ENCODE data around the gene IGFLR1.

DNA sequence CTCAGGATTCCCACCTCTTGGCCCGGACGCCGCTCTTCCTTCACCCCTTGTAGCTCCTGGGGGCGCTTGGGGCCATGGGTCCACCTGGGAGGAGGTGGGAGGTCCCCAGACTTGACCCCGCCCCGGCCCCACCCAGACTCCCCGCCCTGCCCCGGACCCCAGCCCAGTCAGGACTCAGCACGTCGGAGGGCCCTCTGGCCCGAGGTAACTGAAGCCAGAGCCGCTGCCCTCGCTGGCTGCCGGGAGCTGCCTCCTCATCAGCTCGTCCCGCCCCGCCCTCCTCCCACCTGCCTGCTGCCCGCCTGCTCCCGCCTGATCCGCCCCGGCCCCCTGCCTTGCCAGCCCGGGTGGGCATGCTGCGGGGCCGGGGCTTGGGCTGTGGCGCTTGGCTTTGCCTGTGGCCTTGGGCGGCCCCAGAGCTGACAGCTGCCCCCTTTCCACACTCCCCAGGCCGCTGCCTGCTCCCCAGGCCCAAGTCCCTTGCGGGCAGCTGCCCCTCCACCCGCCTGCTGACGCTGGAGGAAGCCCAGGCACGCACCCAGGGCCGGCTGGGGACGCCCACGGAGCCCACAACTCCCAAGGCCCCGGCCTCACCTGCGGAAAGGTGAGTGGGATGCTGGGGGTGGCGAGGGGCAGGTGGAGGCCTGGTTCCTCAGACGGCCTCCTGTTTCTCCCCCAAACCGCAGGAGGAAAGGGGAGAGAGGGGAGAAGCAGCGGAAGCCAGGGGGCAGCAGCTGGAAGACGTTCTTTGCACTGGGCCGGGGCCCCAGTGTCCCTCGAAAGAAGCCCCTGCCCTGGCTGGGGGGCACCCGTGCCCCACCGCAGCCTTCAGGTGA is 42.5 kb upstream of the IGFLR1 start:
- TF ChIP-seq CTCF (conservative IDR thresholded peaks at IDR 0.05; ENCODE audit: low read depth, low read length), result no peak
- TF ChIP-seq EZH2 (IDR thresholded peaks at IDR 0.05; ENCODE audit: borderline replicate concordance, low read depth, low read length, poor library complexity, severe bottlenecking), result no peak
